ENCODE data around the gene CALM3.

CALM3 gene

DNA sequence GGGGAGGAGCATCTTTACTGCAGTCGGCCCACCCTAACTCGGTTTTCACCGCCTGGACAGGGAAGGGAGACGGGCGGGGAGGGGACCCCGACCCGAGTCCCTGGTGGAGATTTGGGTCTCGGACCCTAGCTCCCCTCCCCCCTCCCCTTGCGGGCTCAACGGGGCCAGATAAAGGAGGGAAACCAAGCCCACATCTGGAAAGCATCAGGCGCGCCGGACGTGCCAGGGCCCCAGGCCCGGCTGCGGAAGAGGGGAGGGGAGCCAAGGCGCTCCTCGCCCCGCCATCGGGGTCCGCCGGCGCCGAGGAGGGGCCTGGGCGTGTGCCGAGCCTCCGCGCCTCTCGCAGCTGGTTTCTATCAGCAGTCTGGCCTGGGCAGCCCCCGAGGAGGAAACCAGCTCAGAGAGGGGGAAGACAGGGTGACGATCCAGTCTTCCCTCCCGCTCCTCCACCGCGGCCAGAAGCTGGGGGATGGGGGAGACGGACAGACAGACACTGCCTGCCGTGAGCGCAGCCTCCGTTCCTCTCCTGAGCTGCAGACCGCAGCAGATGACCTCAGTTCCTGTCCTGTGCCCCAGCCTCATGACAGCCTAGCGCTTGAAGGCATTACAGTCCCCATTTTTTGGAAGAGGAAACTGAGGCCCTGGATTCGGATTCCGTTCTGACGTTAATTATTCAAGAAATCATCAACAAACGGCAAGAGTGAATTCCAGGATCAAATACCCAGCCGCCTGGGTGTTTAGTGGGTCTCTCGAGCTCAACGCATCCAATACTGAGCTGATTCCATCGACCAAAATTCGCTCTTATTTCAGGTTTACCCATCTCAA, 38.4 kb downstream of the CALM3 start:
- DNase-seq: peak; percentile 13

- no peak for DNase-seq
These were observed 39.5 kb downstream of the CALM3 start for GRCh38 chr19:46640656-46641055.

- no peak for DNase-seq
These were observed 43.6 kb downstream of the CALM3 start for GRCh38 chr19:46644720-46645119.

GRCh38 chr19:46646402-46646801, 45.3 kb downstream of the CALM3 start:
- DNase-seq: no peak

DNA sequence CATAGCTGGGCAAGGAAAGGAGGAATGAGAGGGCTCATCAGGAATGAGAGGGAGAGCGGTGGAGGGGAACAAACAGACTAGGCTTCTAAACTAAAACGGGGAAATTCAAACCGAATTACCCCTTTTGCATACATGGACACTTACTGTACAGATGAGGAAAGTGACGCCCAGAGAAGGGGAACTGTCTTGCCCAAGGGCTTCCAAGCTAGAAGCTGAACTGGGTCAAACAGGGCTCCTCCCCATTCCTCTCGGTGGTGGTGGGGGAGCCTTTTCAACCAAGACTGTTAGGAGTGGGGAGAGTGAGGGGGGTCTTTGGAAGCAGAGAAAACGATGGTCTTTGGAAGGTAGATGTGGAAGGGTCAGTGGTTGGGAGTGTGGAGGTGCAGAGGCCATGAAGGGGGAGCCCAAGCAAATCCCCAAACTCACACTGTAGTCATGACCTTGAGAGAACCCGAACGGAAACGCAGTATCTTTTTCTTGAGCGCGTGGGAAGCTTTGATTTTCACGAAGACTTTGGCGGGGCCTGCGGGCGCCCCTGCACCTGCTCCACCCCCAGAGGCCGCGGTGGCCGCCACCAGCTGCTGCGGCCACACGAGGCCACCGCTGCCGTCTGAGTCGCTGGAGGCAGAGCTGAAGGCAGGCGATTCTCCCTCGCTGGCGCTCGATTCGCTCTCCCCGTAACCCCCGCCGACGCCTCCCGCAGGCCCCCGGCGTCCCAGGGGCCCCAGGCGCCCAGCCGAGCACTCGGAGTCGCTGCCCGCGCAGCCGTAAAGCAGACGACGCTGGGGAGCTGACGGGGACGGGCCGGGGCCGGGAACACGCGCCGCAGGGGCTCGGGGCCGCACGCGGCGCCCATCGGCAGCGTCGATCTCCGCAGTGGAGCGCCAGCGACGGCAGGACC, 47.2 kb downstream of the CALM3 start:
- DNase-seq: no peak

GRCh38 chr19:46648961-46649960, 48.1 kb downstream of the CALM3 start:
- DNase-seq: no peak

DNA sequence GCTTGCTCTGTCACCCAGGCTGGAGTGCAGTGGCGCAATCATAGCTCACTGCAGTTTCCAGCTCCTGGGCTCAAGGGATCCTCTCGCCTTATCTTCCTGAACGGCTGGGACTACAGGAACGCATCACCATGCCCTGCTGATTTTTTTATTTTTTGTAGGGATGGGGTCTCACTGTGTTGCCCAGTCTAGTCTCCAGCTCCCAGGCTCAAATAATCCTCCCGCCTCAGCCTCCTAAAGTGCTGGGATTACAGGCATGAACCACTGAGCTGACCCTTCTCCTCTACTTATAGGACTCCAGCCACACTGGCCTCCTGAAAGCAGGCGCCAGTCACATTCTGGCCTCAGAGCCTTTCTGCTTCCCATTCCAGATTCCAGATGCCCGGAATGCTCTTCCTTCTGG, 49.3 kb downstream of the CALM3 start:
- no peak for DNase-seq

DNA sequence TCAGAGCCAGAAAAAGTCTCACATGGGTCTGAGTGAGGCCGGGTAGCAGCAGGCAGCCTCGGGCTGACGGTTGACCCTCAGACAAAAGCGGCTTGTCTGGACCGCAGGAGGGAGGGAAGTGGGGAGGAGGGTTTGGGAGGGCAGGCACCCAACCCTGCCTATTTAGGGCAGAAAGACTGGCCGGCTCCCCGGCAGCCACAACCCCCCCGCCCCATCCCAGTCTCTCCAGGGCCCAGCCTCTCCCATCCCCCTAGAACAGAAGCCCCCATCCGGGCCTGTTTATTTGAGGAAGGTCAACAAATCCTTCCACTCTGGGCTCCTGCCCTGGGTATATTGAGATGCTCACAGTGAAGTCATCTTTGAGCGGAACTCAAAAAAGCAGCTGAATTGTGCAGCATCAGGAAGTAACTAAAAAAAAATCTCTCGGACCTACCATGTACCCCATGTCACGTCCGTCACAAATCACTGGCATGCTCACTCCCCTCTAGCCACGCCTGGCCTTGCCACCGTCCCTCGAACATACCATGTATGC, 53.6 kb downstream of the CALM3 start:
- DNase-seq: no peak

DNA sequence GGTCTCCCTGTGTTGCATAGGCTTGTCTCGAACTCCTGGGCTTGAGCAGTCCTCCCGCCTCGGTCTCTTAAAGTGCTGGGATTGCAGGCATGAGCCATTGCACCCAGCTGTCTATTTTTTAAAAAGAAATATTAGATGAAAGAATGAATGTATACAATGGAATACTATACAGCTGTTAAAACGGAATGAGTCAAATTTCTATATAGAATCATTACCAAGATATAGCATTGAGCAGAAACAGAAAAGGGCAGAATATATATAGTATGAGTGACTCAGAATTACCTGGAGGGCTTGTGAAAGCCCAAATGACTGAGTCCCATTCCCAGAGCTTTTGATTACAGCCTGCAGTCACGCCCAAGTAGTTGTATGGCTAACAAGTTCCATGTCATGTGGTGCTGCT, 55.4 kb downstream of the CALM3 start:
- no peak for DNase-seq

DNA sequence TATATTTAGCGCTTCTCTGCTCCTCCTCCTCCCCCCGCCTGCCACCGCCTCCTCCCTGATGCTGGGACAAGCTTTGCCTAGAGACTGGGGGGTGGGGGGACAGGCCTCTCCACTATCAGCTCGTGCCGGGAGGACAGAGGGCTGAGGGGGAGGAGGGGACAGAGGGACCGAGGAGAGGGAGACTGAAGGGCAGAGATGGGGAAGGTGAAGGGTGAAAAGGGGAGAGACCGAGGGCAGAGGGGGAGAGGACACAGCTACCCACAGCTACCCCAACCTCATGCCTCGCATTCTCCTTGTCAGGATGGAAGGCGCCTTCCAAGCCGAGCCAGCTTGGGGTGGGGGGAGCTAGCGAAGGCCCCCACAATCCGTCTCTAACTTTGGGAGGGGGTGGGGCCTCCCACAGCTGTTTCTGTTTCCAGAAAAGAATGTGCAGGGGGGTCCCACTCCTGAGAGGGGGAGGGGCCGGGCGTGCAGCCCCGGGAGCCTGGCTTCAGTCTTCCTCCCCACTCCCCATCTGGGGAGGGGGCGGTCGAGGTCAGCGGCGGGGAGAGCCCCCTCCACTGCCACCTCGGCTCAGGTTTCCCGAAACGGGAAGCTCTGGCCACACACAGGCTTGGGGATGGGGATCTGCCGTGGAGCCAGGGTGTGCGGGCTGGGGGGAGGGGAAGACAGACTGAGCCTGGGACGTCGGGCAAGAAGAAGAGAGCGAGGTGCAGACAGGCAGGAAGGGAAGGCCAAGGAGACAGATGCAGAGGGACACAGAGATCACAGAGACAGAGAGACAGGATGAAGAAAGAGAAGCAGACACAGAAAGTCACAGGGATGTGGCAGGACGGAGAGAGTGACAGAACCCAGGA, 58.2 kb downstream of the CALM3 start:
- DNase-seq: peak; percentile 10

DNA sequence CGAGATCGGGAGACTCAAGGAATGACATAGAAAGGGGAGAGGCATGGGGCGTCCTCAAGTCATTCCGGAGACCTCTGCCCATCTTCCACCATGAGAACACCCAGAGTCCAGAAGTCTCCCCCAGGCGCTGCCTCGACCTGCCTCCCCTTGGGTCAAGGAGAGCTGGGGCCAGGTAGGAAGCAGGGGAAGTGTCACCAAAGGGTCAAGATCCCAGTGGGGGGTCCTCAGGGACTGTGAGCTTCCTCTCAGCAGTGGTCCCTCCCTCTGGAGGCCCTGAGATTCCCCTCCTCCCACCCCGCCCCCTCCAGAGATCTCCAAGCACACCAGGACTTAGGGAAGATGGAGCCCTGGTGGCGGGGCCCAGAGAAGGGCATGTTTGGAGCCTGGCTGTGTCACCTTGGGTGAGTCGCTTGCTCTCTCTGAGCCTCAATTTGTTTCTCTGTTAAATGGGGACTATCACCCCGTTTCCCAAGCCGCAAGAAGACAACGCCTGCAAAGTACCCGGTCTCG, 58.9 kb downstream of the CALM3 start:
- no peak for DNase-seq

Data from hematopoietic multipotent progenitor cell treated with erythropoietin and hydrocortisone succinate and interleukin-3 and kit ligand, for 8 days (in vitro differentiated cells).